B cell (primary cell): ENCODE measurements around the gene THOP1. TPM values are rescaled to one million over a fixed set of nuclear protein-coding genes. Genes with fewer than 3 reads are reported as not detected.

Experiments used
- ATAC-seq: fragments of 200-7000 bp; cut with Tn5 transposase; one replicate; pipeline ENCODE4 v1.10.0; 2021; ENCODE audit warnings: low read depth, mild to moderate bottlenecking, moderate number of reproducible peaks, moderate library complexity
- CTCF ChIA-PET: fragments of 350-600 bp; sonication (Branson Sonifier 250); formaldehyde crosslinking; loops from one replicate; lab custom pipeline; 2021; ENCODE audit warnings: antibody characterized with exemption, inconsistent platforms; lab: Charles Lee
- POLR2A ChIA-PET: fragments of 350-600 bp; sonication (Branson Sonifier 250); formaldehyde crosslinking; loops from one replicate; lab custom pipeline; 2021; ENCODE audit warnings: antibody characterized with exemption; lab: Charles Lee
- DNase-seq: peaks from one replicate; pipeline ENCODE4 v3.0.0; 2013
- H2AFZ ChIP-seq: 2 replicates; pipeline ENCODE4 v1.6.1; 2012; ENCODE audit warnings: mild to moderate bottlenecking, low read depth, low read length; ENCODE audit not compliant: insufficient read depth, poor library complexity, severe bottlenecking
- H3K27ac ChIP-seq, 2 donors: 1 replicate in 1 of 2; 2 replicates in 1 of 2; pipeline ENCODE4 v1.5.1; 2012 to 2013; ENCODE audit warnings: low read length in 2 of 2, mild to moderate bottlenecking in 2 of 2, moderate library complexity in 1 of 2
- H3K27me3 ChIP-seq, 4 experiments: fragments of 200-600 bp in 1 of 4; sonication (generic) in 1 of 4; replicated peaks in 1 of 4; 1 replicate in 2 of 4; 2 replicates in 2 of 4; pipeline versions ENCODE4 v1.6.1 to v1.7.0; 2013 to 2016; ENCODE audit warnings: low read length in 3 of 4, mild to moderate bottlenecking in 2 of 4, mixed read lengths in 1 of 4, moderate library complexity in 1 of 4; ENCODE audit not compliant: insufficient read depth in 4 of 4, control insufficient read depth in 3 of 4; ENCODE audit errors: control extremely low read depth in 1 of 4
- H3K36me3 ChIP-seq, 2 experiments: replicated peaks in 1 of 2; 1 replicate in 1 of 2; 2 replicates in 1 of 2; pipeline versions ENCODE4 v1.6.1 to v1.7.1; 2013; ENCODE audit warnings: low read length in 1 of 2; ENCODE audit not compliant: insufficient read depth in 2 of 2, control insufficient read depth in 1 of 2; ENCODE audit errors: control extremely low read depth in 1 of 2, extremely low read depth in 1 of 2
- H3K4me1 ChIP-seq, 2 donors: fragments of 200-600 bp in 1 of 2; sonication (generic) in 1 of 2; 1 replicate in 1 of 2; 2 replicates in 1 of 2; pipeline versions ENCODE4 v1.5.1 to v1.6.1; 2013 to 2017; ENCODE audit warnings: low read length in 2 of 2; ENCODE audit not compliant: control insufficient read depth in 2 of 2, insufficient read depth in 2 of 2
- H3K4me2 ChIP-seq: replicated peaks from 2 replicates; pipeline ENCODE3; 2012; ENCODE audit warnings: mild to moderate bottlenecking, low read depth, low read length; ENCODE audit not compliant: poor library complexity, severe bottlenecking
- H3K4me3 ChIP-seq, 5 experiments: fragments of 200-600 bp in 1 of 5; sonication (generic) in 1 of 5; 1 replicate in 3 of 5; 2 replicates in 2 of 5; pipeline versions ENCODE4 v1.5.1 to v1.7.0; 2011 to 2016; ENCODE audit warnings: low read length in 4 of 5, mild to moderate bottlenecking in 4 of 5, low read depth in 2 of 5, control low read depth in 1 of 5, moderate library complexity in 1 of 5; ENCODE audit not compliant: insufficient read depth in 1 of 5; ENCODE audit errors: control extremely low read depth in 1 of 5, extremely low read depth in 1 of 5
- H3K79me2 ChIP-seq: fragments of 200-600 bp; sonication (generic); one replicate; pipeline ENCODE4 v1.6.0; 2016; ENCODE audit warnings: low read length; ENCODE audit not compliant: control insufficient read depth, insufficient read depth
- H3K9ac ChIP-seq: fragments of 200-600 bp; sonication (generic); 2 replicates; pipeline ENCODE4 v1.6.1; 2017; ENCODE audit warnings: mild to moderate bottlenecking, low read length, moderate library complexity
- H3K9me3 ChIP-seq, 3 donors: one replicate each; pipeline versions ENCODE4 v1.6.1 to v1.7.1; 2013; ENCODE audit warnings: low read length in 2 of 3; ENCODE audit not compliant: control insufficient read depth in 2 of 3, insufficient read depth in 1 of 3; ENCODE audit errors: control extremely low read depth in 1 of 3
- H4K20me1 ChIP-seq: 2 replicates; pipeline ENCODE4 v1.6.0; 2012; ENCODE audit warnings: mild to moderate bottlenecking, low read length; ENCODE audit not compliant: insufficient read depth, control insufficient read depth, poor library complexity, severe bottlenecking
- H3K27ac Mint-ChIP-seq: one replicate; pipeline ENCODE4 v1.8.0; 2021; ENCODE audit warnings: mixed read lengths
- H3K27me3 Mint-ChIP-seq: one replicate; pipeline ENCODE4 v1.8.0; 2021; ENCODE audit warnings: mixed read lengths
- H3K4me1 Mint-ChIP-seq: one replicate; pipeline ENCODE4 v1.8.0; 2021; ENCODE audit warnings: mixed read lengths
- H3K4me3 Mint-ChIP-seq: one replicate; pipeline ENCODE4 v1.8.0; 2021; ENCODE audit warnings: mixed read lengths
- H3K9me3 Mint-ChIP-seq: one replicate; pipeline ENCODE4 v1.8.0; 2022; ENCODE audit warnings: mixed read lengths; ENCODE audit not compliant: insufficient read depth
- EZH2 ChIP-seq: IDR thresholded peaks from 2 replicates; pipeline ENCODE4 v1.6.1; 2012; ENCODE audit warnings: borderline replicate concordance, low read depth, mild to moderate bottlenecking, moderate library complexity, low read length; ENCODE audit not compliant: insufficient read depth, poor library complexity, severe bottlenecking
- whole genome bisulfite sequencing: methylation state at CpG from one replicate; pipeline ENCODE4 v1.1.5; 2013; ENCODE audit warnings: missing lambda C conversion rate; ENCODE audit not compliant: insufficient coverage; 5-methylcytosine and 5-hydroxymethylcytosine counted together
- intact Hi-C: fragments of 100-400 bp; cut with micrococcal nuclease; formaldehyde crosslinking; loops from one replicate; pipeline ENCODE4 v1.10.0; 2022
- polyA plus RNA-seq: library from polyadenylated mRNA; depleted of rRNA; stranded (reverse); fragments of >200 nt; gene quantifications from 2 replicates; pipeline ENCODE4 v1.2.3, GENCODE V29; 2012
- total RNA-seq, 2 donors: library from RNA; stranded (reverse); fragments of 120-200 nt in 1 of 2; gene quantifications; 1 replicate in 1 of 2; 2 replicates in 1 of 2; pipeline versions ENCODE4 v1.2.3 to v1.2.4, GENCODE V29; 2013 to 2022
- TF ChIP-seq, protein P1 (sequence below): fragments of 200-600 bp; IDR thresholded peaks from one replicate; pipeline ENCODE4 v1.8.0; 2022; ENCODE audit warnings: antibody characterized with exemption, mild to moderate bottlenecking

THOP1 gene
- total and polyA plus RNA-seq, 2 donors (not counting 1 experiment from before 2014, with no cell fraction given), result 54.3 to 56.4 TPM

GRCh38 chr19:2811221-2811722 lies 26.0 kb downstream of the THOP1 start:
- intact Hi-C loops, result no loop called here
- no peak for DNase-seq
- ChIA-PET POLR2A (no interaction called here), CTCF (no interaction called here)
- H3K4me2 ChIP-seq, result no peak overlapping the region
- Mint-ChIP-seq H3K27me3 (no peaks in the 10 kb centered on the region), H3K27ac (no peak overlapping the region), H3K4me3 (no peak overlapping the region), H3K9me3 (no peaks in the 10 kb centered on the region), H3K4me1 (no peaks in the 10 kb centered on the region)
- no peak for TF ChIP-seq EZH2
- TF ChIP-seq, protein P1, sequence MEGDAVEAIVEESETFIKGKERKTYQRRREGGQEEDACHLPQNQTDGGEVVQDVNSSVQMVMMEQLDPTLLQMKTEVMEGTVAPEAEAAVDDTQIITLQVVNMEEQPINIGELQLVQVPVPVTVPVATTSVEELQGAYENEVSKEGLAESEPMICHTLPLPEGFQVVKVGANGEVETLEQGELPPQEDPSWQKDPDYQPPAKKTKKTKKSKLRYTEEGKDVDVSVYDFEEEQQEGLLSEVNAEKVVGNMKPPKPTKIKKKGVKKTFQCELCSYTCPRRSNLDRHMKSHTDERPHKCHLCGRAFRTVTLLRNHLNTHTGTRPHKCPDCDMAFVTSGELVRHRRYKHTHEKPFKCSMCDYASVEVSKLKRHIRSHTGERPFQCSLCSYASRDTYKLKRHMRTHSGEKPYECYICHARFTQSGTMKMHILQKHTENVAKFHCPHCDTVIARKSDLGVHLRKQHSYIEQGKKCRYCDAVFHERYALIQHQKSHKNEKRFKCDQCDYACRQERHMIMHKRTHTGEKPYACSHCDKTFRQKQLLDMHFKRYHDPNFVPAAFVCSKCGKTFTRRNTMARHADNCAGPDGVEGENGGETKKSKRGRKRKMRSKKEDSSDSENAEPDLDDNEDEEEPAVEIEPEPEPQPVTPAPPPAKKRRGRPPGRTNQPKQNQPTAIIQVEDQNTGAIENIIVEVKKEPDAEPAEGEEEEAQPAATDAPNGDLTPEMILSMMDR, result no peak
- ATAC-seq, result no peak
- no peak overlapping the region for H3K27ac ChIP-seq
- H3K4me1 ChIP-seq, result no peaks in the 10 kb centered on the region
- no peaks in the 10 kb centered on the region for H4K20me1 ChIP-seq
- no peak overlapping the region for H3K4me3 ChIP-seq
- peaks cover 0 to 22% of the 10 kb centered on the region in 2 experiments for H3K36me3 ChIP-seq
- no peak overlapping the region for H3K9ac ChIP-seq
- 94% methylated on average over 20 of the region's 20 CpGs for WGBS
- no peaks in the 10 kb centered on the region for H3K79me2 ChIP-seq
- H2AFZ ChIP-seq, result no peak overlapping the region
- no peaks in the 10 kb centered on the region for H3K9me3 ChIP-seq
- H3K27me3 ChIP-seq, result no peaks in the 10 kb centered on the region

GRCh38 chr19:2811735-2812413 lies 26.6 kb downstream of the THOP1 start:
- ChIA-PET CTCF (no interaction called here), POLR2A (no interaction called here)
- no peaks in the 10 kb centered on the region for H4K20me1 ChIP-seq
- no peak overlapping the region for H3K27ac ChIP-seq
- Mint-ChIP-seq H3K4me3 (no peak overlapping the region), H3K27ac (no peak overlapping the region), H3K9me3 (no peaks in the 10 kb centered on the region), H3K27me3 (no peaks in the 10 kb centered on the region), H3K4me1 (no peaks in the 10 kb centered on the region)
- no peak for ATAC-seq
- no peak for DNase-seq
- H3K27me3 ChIP-seq, result no peaks in the 10 kb centered on the region
- intact Hi-C loops, result no loop called here
- no peak overlapping the region for H3K4me2 ChIP-seq
- no peaks in the 10 kb centered on the region for H3K79me2 ChIP-seq
- H2AFZ ChIP-seq, result no peak overlapping the region
- peaks cover 0 to 22% of the 10 kb centered on the region in 2 experiments for H3K36me3 ChIP-seq
- H3K9me3 ChIP-seq, result no peaks in the 10 kb centered on the region
- 95% methylated on average over 34 of the region's 34 CpGs for WGBS
- no peak overlapping the region for H3K9ac ChIP-seq
- TF ChIP-seq, protein P1, result no peak
- no peak for TF ChIP-seq EZH2
- no peaks in the 10 kb centered on the region for H3K4me1 ChIP-seq
- no peak overlapping the region for H3K4me3 ChIP-seq
